Colonic mucosa (tissue), 4 donors: ENCODE measurements around the gene MAPKAPK2. TPM values are rescaled to one million over a fixed set of nuclear protein-coding genes. Genes with fewer than 3 reads are reported as not detected.

Experiments used
- DNase-seq: peaks from one replicate; pipeline ENCODE4 v3.0.0-alpha.2; 2020
- H3K27ac ChIP-seq: fragments of 200-600 bp; one replicate; pipeline ENCODE4 v1.8.0; 2021
- H3K27me3 ChIP-seq: fragments of 200-600 bp; one replicate; pipeline ENCODE4 v1.8.0; 2021
- H3K36me3 ChIP-seq: fragments of 200-600 bp; one replicate; pipeline ENCODE4 v1.8.0; 2021
- H3K4me1 ChIP-seq: fragments of 200-600 bp; one replicate; pipeline ENCODE4 v1.8.0; 2021; ENCODE audit warnings: mild to moderate bottlenecking
- H3K4me3 ChIP-seq: fragments of 200-600 bp; one replicate; pipeline ENCODE4 v1.8.0; 2021
- H3K9ac ChIP-seq, 2 donors: one replicate each; pipeline ENCODE4 v1.7.0; 2013; ENCODE audit warnings: control low read depth in 2 of 2, low read depth in 2 of 2, low read length in 2 of 2
- H3K9me3 ChIP-seq: fragments of 200-600 bp; one replicate; pipeline ENCODE4 v1.8.0; 2021
- CTCF ChIP-seq: fragments of 200-600 bp; IDR thresholded peaks from one replicate; pipeline ENCODE4 v1.8.0; 2022; ENCODE audit warnings: antibody characterized with exemption, mild to moderate bottlenecking
- intact Hi-C: fragments of 100-400 bp; cut with DNase I; formaldehyde crosslinking; loops from one replicate; pipeline ENCODE4 v1.14.1; 2022
- total RNA-seq, 2 donors: library from RNA; stranded (reverse); fragmentation: NEBNext Ultra II Directional in 1 of 2; extraction: Animal tissue kit (Norgen Biotek cat#: 25700) in 1 of 2; gene quantifications; one replicate each; pipeline ENCODE4 v1.2.1, GENCODE V29; 2021
- donor health status: healthy.
- donor health status: DM: no; HTN: no; CAD: no.
- donor health status: DM: no; HTN: no; CAD: no.

The MAPKAPK2 gene
- total RNA-seq, 2 donors from 2014 or later, result 61.4 to 71.1 TPM

DNA sequence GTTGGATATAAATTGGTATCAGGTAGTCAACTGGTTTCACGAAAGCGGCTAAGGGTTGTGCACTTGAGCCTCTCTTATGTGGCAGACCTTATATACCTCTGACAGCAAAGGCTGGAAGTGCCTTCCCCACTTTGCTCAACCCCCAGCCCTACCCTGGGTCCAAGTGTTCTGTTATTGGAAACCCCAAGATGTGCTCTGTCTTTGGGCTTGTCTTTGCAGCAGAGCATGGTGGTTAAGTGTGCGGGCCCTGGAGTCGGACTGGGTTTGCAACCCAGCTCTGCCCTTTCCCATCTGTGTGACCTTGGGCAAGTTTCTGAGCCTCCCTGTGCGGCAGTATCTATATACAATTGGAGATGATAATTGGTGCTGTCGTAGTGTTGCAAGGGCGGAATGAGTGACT, 98.8 kb downstream of the MAPKAPK2 start:
- TF ChIP-seq CTCF, result no peak
- H3K36me3 ChIP-seq, result no peaks in the 10 kb centered on the region
- H3K9ac ChIP-seq, result no peak overlapping the region
- no peaks in the 10 kb centered on the region for H3K4me1 ChIP-seq
- no peaks in the 10 kb centered on the region for H3K27me3 ChIP-seq
- H3K4me3 ChIP-seq, result no peak overlapping the region
- no peak overlapping the region for H3K27ac ChIP-seq
- no peak for DNase-seq
- H3K9me3 ChIP-seq, result no peaks in the 10 kb centered on the region
- intact Hi-C loops, result no loop called here

Other genes with a start within 250 kb of the MAPKAPK2 start
- gene IKBKE, start 214.4 kb upstream of the MAPKAPK2 start, total RNA-seq, result 10 to 100 TPM; 15.9 to 28.4 TPM
- gene RASSF5, start 177.4 kb upstream of the MAPKAPK2 start, total RNA-seq, result 1 to 10 TPM; 4.9 to 5.4 TPM
- 10 to 100 TPM; 39.2 to 45.0 TPM for gene EIF2D, start 72.4 kb upstream of the MAPKAPK2 start, total RNA-seq
- gene DYRK3, start 49.4 kb upstream of the MAPKAPK2 start, total RNA-seq, result 1 to 10 TPM in 1 of 2 donors, under 1 TPM in 1; 0.86 to 1.9 TPM
- under 1 TPM in 1 of 2 donors, not detected in 1; 0.40 TPM for gene IL19, start 85.9 kb downstream of the MAPKAPK2 start, total RNA-seq
- gene IL10, start 87.6 kb downstream of the MAPKAPK2 start, total RNA-seq, result under 1 TPM; 0.17 to 0.29 TPM
- not detected for gene IL20, start 180.7 kb downstream of the MAPKAPK2 start, total RNA-seq
- not detected for gene IL24, start 212.5 kb downstream of the MAPKAPK2 start, total RNA-seq
- gene FCMR, start 237.0 kb downstream of the MAPKAPK2 start, total RNA-seq, result 1 to 10 TPM; 2.3 to 2.7 TPM